Airway epithelial cell (primary cell): ENCODE data around the gene PDGFRB. TPM values are rescaled to one million over a fixed set of nuclear protein-coding genes. Genes with fewer than 3 reads are reported as not detected.

Experiments used
- total RNA-seq: library from RNA; depleted of rRNA; stranded (reverse); fragments of >200 nt; gene quantifications from 2 replicates; pipeline ENCODE4 v1.2.3, GENCODE V29; 2015

PDGFRB gene
- 3.9 and 4.9 TPM in 2 replicates for total RNA-seq

GRCh38 chr5:150155258-150156026 is at the start of gene PDGFRB:
Gene PDGFRB (minus strand): TSS chr5:150155845. CDS start chr5:150137047, 18,798 bp downstream.

GRCh38 chr5:150189728-150190502 is 34.3 kb upstream of the PDGFRB start, which contains the start of gene SLC6A7:
Gene SLC6A7 (plus strand): TSS chr5:150190062. CDS start chr5:150190328, 266 bp downstream.

GRCh38 chr5:150166650-150167511 is 11.2 kb upstream of the PDGFRB start, which contains the start of gene CDX1:
Gene CDX1 (plus strand): TSS chr5:150166778. CDS start chr5:150166877, 99 bp downstream.

GRCh38 chr5:150085950-150086715 is 69.5 kb downstream of the PDGFRB start, which contains the start of gene CSF1R:
Gene CSF1R (minus strand): TSS chr5:150086554. CDS start chr5:150086427, 127 bp downstream.

Other genes starting within 250 kb of the PDGFRB start
- 0.07 TPM in 1 of 2 replicates, not detected in the other for gene PDE6A, start 211.1 kb downstream of the PDGFRB start, total RNA-seq
- 7.8 and 10.0 TPM in 2 replicates for gene SLC26A2, start 195.1 kb downstream of the PDGFRB start, total RNA-seq
- gene TIGD6, start 155.2 kb downstream of the PDGFRB start, total RNA-seq, result 2.1 and 2.8 TPM in 2 replicates
- gene HMGXB3, start 155.1 kb downstream of the PDGFRB start, total RNA-seq, result 24.5 and 30.3 TPM in 2 replicates
- 0.09 TPM in 1 of 2 replicates, not detected in the other for gene CSF1R, start 69.3 kb downstream of the PDGFRB start, total RNA-seq
- gene CDX1, start 10.9 kb upstream of the PDGFRB start, total RNA-seq, result not detected in 2 replicates
- not detected in 2 replicates for gene SLC6A7, start 34.2 kb upstream of the PDGFRB start, total RNA-seq
- gene CAMK2A, start 133.9 kb upstream of the PDGFRB start, total RNA-seq, result not detected in 2 replicates
- 3.3 and 5.8 TPM in 2 replicates for gene ARSI, start 147.1 kb upstream of the PDGFRB start, total RNA-seq
- gene TCOF1, start 201.9 kb upstream of the PDGFRB start, total RNA-seq, result 43.8 and 52.5 TPM in 2 replicates